ENCODE results near the gene FUT1.
"Not testable (repeated sequence)": the region's sequence is repeated elsewhere in the genome, so short reads cannot be mapped to it uniquely, and the experiment has no call there.

The FUT1 gene

GRCh38 chr19:48768171-48768753 is 15.8 kb upstream of the FUT1 start:
- DNase-seq, result not testable (repeated sequence)

GRCh38 chr19:48765816-48766215 is 13.4 kb upstream of the FUT1 start:
- not testable (repeated sequence) for DNase-seq

DNA sequence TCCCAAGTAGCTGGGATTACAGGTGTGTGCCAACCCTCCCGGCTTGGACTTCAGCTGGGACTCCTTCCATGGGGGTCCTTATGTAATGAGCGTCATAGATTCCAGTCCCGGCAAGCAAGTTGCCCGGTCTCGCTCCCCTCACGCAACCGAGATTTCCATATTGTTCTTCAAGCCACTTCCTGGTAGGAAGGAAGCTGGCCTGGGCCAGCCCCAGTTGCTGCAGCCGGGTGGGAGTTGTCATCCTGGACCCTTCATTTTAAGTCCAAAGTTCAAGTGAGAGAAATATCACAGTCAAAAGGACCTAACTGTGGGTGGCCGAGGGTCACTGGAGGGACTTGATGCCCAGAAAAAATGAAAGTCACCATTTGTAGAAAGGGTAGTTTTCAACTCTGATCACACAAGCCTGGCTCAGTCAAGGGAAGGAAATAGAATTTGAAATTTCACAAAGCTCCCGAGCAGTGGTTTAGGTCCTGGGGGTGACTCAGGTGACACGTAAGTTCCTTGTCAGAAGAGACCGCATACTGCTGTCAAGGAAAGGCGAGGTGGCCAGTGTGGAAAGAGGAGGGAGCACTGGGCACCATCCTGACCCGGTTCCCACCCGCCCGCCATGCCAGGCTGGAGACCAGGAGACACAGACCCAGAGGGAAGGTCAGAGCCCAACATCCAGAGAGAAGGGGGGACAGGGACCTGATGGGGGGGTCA is 8.2 kb upstream of the FUT1 start:
- peak; percentile 41 for DNase-seq

DNA sequence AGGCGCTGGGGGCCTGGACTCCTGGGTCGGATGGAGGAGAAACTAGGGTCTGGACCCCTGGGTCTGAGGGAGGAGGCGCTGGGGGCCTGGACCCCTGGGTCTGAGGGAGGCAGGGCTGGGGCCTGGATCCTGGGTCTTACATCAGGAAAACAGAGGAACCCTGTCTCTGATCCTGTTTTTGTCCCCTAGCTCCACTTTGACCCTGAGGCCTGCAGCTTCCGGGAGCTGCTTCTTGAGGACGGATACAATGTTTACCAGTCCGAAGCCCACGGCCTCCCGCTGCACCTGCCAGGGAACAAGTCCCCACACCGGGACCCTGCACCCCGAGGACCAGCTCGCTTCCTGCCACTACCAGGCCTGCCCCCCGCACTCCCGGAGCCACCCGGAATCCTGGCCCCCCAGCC is 5.3 kb upstream of the FUT1 start:
- no peak for DNase-seq

DNA sequence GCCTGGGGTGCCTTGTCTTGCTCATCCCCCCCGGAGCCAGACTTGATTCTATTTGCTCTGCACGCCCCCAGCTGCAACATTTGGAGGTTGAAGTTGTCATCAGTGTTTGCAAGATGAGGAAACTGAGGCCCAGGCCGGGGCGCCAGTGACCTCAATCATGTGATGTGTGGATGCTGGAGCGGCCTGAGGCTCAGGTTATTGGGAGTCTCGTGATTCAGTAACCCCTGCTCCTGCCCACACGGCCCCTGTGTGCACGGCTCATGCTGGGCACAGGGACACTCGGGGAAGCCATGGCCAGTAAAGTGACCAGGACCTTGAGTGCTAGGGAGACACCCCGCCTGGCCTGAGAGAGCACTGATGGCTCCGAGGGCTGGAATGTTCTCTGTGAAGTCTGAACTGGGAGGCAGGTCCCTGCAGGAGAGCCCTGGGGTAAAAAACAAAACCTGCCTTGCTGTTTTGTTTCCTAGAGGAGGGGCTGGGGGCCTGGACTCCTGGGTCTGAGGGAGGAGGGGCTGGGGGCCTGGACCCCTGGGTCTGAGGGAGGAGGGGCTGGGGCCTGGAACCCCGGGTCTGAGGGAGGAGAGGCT is 4.7 kb upstream of the FUT1 start:
- no peak for DNase-seq

- DNase-seq, result no peak
Measured at GRCh38 chr19:48756686-48757085, 4.2 kb upstream of the FUT1 start.

GRCh38 chr19:48756212-48756611 is 3.8 kb upstream of the FUT1 start:
- DNase-seq, result no peak

- DNase-seq, result no peak
Measured at GRCh38 chr19:48755787-48756186, 3.3 kb upstream of the FUT1 start.

DNA sequence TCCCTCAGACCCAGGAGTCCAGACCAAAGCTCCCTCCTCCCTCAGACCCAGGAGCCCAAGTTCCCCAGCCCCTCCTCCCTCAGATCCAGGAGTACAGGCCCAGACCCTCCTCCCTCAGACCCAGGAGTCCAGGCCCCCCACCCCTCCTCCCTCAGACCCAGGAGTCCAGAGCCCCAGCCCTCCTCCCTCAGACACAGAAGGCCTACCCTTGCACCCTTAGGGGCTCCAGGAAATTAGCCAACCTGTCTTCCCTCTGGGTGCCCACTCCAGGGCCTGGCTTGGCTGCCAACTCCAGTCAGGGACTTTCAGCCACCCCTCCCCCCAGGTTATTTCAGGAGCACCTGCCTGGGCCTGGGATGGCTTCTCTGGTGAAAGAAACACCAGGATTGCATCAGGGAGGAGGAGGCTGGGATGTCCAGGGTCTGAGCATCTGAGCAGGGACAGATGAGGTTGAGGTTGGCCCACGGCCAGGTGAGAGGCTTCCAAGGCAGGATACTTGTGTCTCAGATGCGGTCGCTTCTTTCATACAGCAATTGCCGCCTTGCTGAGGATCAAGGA is 2.7 kb upstream of the FUT1 start, which contains the start of gene FGF21:
Gene FGF21 (plus strand): TSS at position 441 of the 558 bp plus-strand sequence. CDS start 713 bp downstream, outside the sequence.
- no peak for DNase-seq

- DNase-seq, result no peak
Measured at GRCh38 chr19:48751845-48752495, 471 bp downstream of the FUT1 start.

DNA sequence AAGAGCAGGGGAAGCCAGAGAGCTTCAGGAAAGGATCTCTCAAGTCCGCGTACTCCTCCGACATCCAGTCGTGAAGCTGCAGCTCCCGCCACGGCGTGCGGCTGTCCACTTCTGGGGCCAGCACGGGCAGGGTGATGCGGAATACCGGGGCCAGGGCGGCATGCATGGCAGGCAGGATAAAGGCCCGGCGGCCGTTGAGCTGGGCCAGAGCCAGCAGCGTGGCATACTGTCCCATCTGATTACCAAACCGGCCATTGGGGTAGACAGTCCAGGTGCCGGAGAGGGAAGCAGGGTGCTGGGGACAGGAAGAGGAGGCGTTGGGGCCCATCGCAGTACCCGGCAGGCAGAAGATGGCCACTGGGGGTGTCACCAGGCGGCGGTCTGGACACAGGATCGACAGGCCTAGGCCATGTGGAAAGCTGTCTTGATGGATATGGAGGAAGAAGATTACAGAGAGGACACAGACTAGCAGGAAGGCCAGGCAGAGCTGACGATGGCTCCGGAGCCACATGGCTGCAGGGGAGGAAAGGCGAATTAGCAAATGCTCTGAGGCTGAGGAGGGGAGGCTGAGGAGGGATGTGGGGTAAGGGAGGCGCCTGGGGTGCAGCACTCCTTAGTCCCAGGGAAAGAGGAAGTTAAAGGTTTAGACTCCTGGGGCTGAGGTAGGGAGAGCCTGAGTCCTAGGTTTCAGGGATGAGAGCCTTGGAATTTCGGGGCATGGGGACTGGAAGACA is 1.5 kb downstream of the FUT1 start:
- DNase-seq, result no peak

DNA sequence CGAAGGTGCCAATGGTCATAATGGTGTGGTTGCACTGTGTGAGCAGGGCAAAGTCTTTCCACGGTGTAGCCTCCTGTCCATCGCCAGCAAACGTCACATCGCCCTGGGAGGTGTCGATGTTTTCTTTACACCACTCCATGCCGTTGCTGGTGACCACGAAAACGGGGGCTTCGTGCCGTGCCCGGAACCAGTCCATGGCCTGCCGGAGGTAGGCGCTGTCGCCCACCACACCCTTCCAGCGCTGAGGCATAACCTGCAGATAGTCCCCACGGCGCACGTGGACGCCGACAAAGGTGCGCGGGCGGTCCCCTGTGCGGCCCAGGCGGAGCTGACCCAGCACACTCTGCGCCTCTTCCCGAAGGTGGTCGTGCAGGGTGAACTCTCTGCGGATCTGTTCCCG is 2.1 kb downstream of the FUT1 start:
- no peak for DNase-seq

- no peak for DNase-seq
Measured at GRCh38 chr19:48749571-48750198, 2.8 kb downstream of the FUT1 start.

GRCh38 chr19:48746738-48747575 is 5.5 kb downstream of the FUT1 start, which contains the start of gene IZUMO1:
IZUMO1 (minus strand) TSS chr19:48746909; CDS start chr19:48745859, 1,050 bp downstream.
- DNase-seq, result peak; percentile 74

GRCh38 chr19:48746110-48746509 is 6.3 kb downstream of the FUT1 start:
- no peak for DNase-seq

DNA sequence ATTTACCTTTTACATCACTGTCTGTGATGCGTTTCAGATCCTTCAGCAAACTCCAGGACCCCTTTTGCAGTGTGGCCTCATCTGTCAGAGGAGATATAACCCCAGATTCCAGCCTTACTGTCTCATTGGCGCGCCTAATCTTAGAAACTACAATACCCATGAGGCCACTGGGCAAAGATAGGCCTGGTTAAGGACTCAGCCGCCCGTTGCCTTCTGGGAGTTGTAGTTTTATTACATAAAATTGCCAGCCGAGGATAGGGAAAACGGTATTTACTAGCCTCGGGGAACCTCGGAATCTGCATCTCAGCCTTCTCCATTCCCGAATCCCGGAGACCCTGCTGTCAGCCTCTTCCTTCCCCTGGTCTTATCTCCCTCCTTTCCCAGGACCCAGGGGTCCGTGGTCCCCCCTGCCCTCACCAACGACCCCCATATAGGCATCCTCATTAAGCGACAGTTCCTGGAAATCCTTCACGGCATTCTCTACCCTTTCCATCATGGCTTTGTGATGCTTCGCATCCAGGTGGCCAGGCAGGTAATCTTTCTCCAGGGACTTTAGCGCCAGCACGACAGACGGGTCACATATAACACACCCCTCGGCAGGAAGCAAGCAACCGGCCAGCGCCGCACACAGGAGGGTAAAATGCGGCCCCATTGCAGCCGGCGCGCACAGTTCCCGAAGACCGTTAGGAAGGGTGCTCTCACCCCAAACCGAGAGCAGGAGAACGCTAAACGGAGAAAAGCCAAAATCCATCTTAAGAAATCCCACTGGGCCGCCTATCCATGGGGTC is 7.0 kb downstream of the FUT1 start:
- peak; percentile 67 for DNase-seq

DNA sequence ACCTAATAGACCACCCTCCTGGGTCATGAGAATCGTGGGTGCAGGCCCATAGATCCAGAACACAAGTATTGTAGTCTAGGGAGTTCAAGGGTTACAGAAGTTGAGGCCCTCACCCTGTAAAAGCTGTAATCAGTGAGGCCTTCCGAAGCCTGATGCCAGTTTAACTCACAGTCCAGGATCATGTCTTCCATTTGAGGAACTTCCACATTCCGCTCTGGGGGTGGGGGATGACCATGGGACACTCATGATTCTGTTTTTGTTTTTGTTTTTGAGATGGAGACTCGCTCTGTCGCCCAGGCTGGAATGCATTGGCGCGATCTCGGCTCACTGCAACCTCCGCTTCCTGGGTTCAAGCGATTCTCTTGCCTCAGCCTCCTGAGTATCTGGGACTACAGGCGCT is 10.3 kb downstream of the FUT1 start:
- no peak for DNase-seq

DNA sequence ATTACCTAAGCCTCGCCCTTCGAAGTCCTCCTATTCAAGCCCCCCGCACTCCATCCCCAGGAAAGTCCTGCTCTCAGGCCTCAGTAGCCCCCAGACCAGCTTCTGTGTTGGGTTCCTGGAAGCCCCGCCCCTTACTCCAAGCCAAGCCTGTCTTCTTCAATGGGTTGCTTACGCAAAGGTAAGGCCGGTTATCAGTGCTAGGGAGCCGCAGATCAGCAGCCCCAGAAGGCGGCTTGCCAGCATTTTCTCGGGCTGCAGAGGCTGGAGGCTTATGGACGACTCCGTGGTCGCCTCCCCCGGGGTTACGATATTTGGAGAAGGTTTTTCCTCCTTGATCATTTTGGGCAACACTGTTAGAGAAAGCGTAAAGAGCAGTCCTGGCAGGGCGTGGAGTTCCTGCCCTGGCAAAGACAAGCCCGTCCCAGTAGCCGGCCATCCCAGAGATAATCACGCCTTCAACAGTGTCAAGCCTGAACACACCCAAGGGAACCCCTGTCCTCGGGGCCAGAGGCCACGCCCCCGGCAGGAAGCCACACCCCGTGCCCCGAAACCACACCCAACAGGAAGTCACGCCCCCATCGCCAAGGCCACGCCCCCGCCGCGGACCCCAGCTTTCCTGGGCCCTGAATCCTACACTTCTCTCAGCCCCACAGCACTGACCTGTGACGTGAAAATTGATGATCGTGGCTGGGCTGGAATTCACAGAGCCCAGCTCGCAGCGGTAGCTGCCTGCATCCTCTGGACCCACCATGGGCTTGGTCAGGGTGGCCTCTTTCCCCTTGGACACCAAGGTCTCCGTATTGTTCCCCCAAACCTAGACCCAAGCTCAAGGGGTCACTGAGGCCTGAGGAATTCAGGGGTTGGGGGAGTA is 11.1 kb downstream of the FUT1 start:
- peak; percentile 80 for DNase-seq

Measured in stimulated activated CD8-positive, alpha-beta memory T cell treated with anti-CD3 and anti-CD28 coated beads, Interleukin-4, amount 100 ng/mL, for 48 hours (primary cell).